ENCODE measurements around the gene SHTN1.

DNA sequence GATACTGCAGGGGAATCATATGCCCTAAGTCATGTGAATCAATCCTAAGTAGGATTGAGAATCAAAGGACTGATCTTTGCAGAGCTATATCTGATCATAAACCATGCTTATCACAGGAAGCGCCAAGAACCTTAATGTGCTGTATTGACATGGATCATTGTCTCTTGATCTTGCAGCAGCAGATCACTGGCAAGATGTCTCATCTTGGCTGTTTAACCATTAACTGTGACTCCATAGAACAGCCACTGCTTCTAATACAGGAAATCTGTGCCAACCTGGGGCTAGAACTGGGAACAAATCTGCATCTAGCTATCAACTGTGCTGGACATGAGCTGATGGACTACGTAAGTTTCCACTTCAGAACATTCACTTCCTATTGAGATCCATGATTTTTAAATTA is 134.0 kb downstream of the SHTN1 start:
- TF ChIP-seq, protein P1, sequence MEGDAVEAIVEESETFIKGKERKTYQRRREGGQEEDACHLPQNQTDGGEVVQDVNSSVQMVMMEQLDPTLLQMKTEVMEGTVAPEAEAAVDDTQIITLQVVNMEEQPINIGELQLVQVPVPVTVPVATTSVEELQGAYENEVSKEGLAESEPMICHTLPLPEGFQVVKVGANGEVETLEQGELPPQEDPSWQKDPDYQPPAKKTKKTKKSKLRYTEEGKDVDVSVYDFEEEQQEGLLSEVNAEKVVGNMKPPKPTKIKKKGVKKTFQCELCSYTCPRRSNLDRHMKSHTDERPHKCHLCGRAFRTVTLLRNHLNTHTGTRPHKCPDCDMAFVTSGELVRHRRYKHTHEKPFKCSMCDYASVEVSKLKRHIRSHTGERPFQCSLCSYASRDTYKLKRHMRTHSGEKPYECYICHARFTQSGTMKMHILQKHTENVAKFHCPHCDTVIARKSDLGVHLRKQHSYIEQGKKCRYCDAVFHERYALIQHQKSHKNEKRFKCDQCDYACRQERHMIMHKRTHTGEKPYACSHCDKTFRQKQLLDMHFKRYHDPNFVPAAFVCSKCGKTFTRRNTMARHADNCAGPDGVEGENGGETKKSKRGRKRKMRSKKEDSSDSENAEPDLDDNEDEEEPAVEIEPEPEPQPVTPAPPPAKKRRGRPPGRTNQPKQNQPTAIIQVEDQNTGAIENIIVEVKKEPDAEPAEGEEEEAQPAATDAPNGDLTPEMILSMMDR (IDR thresholded peaks at IDR 0.05) = no peak
- TF ChIP-seq POLR2A (IDR thresholded peaks at IDR 0.05) (no peak), EP300 (IDR thresholded peaks at IDR 0.05) (no peak), POLR2AphosphoS5 (IDR thresholded peaks at IDR 0.05) (no peak)
